Tibial nerve (tissue), 4 donors: ENCODE measurements around the gene CLSTN1. TPM values are rescaled to one million over a fixed set of nuclear protein-coding genes. Genes with fewer than 3 reads are reported as not detected.

Source experiments
- DNase-seq, 2 donors: peaks; one replicate each; pipeline ENCODE4 v3.0.0-alpha.2; 2019; ENCODE audit warnings: low spot score in 2 of 2
- H3K27ac ChIP-seq, 4 donors: fragments of 200-600 bp; sonication (generic) in 3 of 4; one replicate each; pipeline ENCODE4 v1.5.1; 2017 to 2019; ENCODE audit warnings: mild to moderate bottlenecking in 1 of 4
- H3K27me3 ChIP-seq, 2 donors: fragments of 200-600 bp; sonication (generic) in 1 of 2; one replicate each; pipeline versions ENCODE4 v1.5.1 to v1.6.0; 2017 to 2019
- H3K36me3 ChIP-seq, 3 donors: fragments of 200-600 bp; sonication (generic); one replicate each; pipeline ENCODE4 v1.5.1; 2018 to 2019
- H3K4me1 ChIP-seq, 4 donors: fragments of 200-600 bp; sonication (generic) in 3 of 4; one replicate each; pipeline ENCODE4 v1.5.1; 2017 to 2019
- H3K4me3 ChIP-seq, 4 donors: fragments of 200-600 bp; sonication (generic) in 3 of 4; one replicate each; pipeline ENCODE4 v1.5.1; 2017 to 2019; ENCODE audit warnings: mild to moderate bottlenecking in 1 of 4, moderate library complexity in 1 of 4
- H3K9me3 ChIP-seq, 4 donors: fragments of 200-600 bp; sonication (generic) in 3 of 4; one replicate each; pipeline ENCODE4 v1.5.1; 2017 to 2019
- EP300 ChIP-seq, 2 donors: sonication (generic); formaldehyde crosslinking; IDR thresholded peaks; one replicate each; pipeline ENCODE4 v1.6.1; 2017; ENCODE audit warnings: antibody characterized with exemption in 2 of 2, mild to moderate bottlenecking in 1 of 2
- POLR2A ChIP-seq, 2 donors: fragments of 450-650 bp; IDR thresholded peaks; one replicate each; pipeline ENCODE4 v1.6.1; 2017; ENCODE audit warnings: antibody characterized with exemption in 2 of 2, mild to moderate bottlenecking in 2 of 2, moderate library complexity in 2 of 2
- WGBS, 2 donors: methylation state at CpG; one replicate each; pipeline ENCODE4 v1.1.5; 2018; 5-methylcytosine and 5-hydroxymethylcytosine counted together
- total RNA-seq, 4 donors: library from RNA; depleted of rRNA; stranded (reverse); fragments of >200 nt; gene quantifications; one replicate each; pipeline ENCODE4 v1.1.0, GENCODE V29; 2016
- TF ChIP-seq, protein P1 (sequence below), 5 experiments: fragments of 200-600 bp in 3 of 5; fragments of 450-650 bp in 2 of 5; sonication (generic) in 3 of 5; IDR thresholded peaks; one replicate each; pipeline ENCODE4 v1.5.1; 2016 to 2019; ENCODE audit warnings: antibody characterized with exemption in 5 of 5, mild to moderate bottlenecking in 3 of 5, moderate library complexity in 2 of 5

The CLSTN1 gene
- total RNA-seq, 4 donors from 2014 or later, result 60.9 to 90.6 (median 72.5) TPM

DNA sequence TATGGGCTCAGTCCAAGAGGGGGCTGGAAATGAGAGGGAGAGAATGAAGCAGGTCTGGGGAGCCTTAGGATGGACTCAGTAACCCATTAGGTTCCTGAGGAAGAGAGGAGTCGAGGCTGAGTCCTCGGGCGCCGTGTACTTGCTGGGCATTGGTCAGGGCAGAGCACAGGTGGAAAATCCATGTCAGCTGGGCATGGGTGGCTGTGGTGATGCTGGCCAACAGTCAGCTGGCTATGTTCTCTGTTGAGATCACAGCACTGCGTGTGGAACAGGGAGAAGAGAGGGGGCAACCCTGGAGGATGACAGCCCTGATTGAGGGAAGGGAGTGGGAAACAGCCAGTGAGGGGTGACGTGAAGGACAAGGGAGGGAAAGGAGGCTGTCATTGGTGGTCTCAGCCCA, 43.1 kb upstream of the CLSTN1 start:
- TF ChIP-seq POLR2A (IDR thresholded peaks at IDR 0.05), result no peak
- TF ChIP-seq EP300 (IDR thresholded peaks at IDR 0.05), result no peak
- TF ChIP-seq, protein P1, sequence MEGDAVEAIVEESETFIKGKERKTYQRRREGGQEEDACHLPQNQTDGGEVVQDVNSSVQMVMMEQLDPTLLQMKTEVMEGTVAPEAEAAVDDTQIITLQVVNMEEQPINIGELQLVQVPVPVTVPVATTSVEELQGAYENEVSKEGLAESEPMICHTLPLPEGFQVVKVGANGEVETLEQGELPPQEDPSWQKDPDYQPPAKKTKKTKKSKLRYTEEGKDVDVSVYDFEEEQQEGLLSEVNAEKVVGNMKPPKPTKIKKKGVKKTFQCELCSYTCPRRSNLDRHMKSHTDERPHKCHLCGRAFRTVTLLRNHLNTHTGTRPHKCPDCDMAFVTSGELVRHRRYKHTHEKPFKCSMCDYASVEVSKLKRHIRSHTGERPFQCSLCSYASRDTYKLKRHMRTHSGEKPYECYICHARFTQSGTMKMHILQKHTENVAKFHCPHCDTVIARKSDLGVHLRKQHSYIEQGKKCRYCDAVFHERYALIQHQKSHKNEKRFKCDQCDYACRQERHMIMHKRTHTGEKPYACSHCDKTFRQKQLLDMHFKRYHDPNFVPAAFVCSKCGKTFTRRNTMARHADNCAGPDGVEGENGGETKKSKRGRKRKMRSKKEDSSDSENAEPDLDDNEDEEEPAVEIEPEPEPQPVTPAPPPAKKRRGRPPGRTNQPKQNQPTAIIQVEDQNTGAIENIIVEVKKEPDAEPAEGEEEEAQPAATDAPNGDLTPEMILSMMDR (IDR thresholded peaks at IDR 0.05), result no peak
- H3K4me1 ChIP-seq, result peaks cover 0 to 25% (median 0%) of the 10 kb centered on the region in 4 donors
- DNase-seq, result no peak
- no peaks in the 10 kb centered on the region for H3K9me3 ChIP-seq
- WGBS, 2 donors, result 91 to 92% methylated on average over 6 of the region's 6 CpGs
- no peak overlapping the region for H3K27ac ChIP-seq
- no peaks in the 10 kb centered on the region for H3K27me3 ChIP-seq
- peaks cover 0 to 72% (median 0%) of the 10 kb centered on the region in 3 donors for H3K36me3 ChIP-seq
- no peak overlapping the region for H3K4me3 ChIP-seq

DNA sequence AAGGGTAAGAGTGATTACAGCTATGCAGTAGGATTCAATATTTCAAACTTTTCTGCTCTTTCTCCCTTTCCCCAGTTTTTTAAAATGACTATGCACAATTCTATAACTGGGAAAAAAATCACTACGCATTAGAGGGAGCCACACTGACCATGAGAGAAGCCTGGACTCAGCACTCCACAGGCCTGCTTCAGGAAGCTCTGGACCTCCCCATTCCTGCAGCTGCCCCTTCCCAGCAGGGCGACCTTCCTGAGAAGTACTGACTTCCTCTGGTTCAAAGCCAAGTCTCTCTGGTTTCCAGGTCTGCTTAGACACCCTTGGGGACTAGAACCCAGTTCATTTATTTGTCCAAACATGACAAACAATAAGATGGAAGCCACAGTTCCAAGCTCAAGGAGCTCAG, 42.0 kb upstream of the CLSTN1 start:
- H3K4me3 ChIP-seq, result no peak overlapping the region
- DNase-seq, result no peak
- 87 to 95% methylated on average over 2 of the region's 2 CpGs for whole genome bisulfite sequencing, 2 donors
- H3K27ac ChIP-seq, result no peak overlapping the region
- TF ChIP-seq POLR2A (IDR thresholded peaks at IDR 0.05) (no peak), EP300 (IDR thresholded peaks at IDR 0.05) (no peak)
- TF ChIP-seq, protein P1 (IDR thresholded peaks at IDR 0.05), result no peak
- H3K4me1 ChIP-seq, result peaks cover 0 to 25% (median 0%) of the 10 kb centered on the region in 4 donors
- no peaks in the 10 kb centered on the region for H3K27me3 ChIP-seq
- no peaks in the 10 kb centered on the region for H3K9me3 ChIP-seq
- peaks cover 0 to 61% (median 0%) of the 10 kb centered on the region in 3 donors for H3K36me3 ChIP-seq

DNA sequence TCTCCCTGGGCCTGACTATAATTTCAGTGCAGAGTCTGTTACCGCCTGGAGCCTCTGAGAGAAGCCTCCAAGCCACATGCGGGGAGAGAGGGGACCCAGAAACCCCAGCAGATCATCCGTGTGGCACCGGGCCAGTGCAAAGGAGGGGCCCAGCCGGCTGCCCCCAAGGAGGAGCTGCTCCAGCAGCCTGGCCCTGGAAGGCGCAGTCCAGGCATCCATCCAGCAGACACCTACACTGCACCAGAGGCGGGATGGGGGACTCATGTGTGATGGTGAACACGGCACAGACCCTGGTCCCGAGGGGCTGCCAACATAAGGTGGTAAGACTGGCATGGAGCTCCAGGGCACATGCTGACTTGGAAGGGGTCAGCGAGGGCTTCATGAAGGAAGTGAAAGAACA, 39.6 kb upstream of the CLSTN1 start:
- Histone ChIP-seq H3K4me1 (peaks cover 0 to 36% (median 7%) of the 10 kb centered on the region in 4 donors), H3K27ac (no peak overlapping the region), H3K4me3 (no peak overlapping the region), H3K27me3 (no peaks in the 10 kb centered on the region), H3K9me3 (no peaks in the 10 kb centered on the region), H3K36me3 (peaks cover 0 to 39% (median 0%) of the 10 kb centered on the region in 3 donors)
- no peak for DNase-seq
- TF ChIP-seq, protein P1 (IDR thresholded peaks at IDR 0.05), result no peak
- TF ChIP-seq EP300 (IDR thresholded peaks at IDR 0.05) (no peak), POLR2A (IDR thresholded peaks at IDR 0.05) (no peak)
- 67 to 87% methylated on average over 7 to 10 of the region's 10 CpGs for WGBS, 2 donors

DNA sequence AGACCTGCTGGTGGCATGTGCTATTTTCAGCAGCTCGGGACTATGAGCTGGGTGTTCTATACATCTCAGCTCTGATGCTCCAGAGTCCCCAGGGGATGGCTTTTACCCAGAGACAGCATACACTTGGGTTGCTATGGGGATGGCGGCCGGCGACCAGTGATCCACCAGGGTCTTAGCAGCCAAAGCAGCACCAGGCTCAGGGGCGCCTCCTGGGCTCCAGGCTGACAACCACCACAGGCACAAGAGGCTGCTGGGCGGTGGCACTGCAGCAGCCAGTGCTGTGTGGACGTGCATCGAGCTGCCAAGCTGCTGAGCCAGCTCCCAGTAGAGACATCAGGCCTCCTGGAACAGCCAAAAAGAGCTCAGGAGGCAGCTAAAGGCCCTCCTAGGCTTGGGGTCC, 37.6 kb upstream of the CLSTN1 start:
- TF ChIP-seq EP300 (IDR thresholded peaks at IDR 0.05) (no peak), POLR2A (IDR thresholded peaks at IDR 0.05) (no peak)
- TF ChIP-seq, protein P1 (IDR thresholded peaks at IDR 0.05), result no peak
- Histone ChIP-seq H3K4me3 (no peak overlapping the region), H3K9me3 (no peaks in the 10 kb centered on the region), H3K27ac (no peak overlapping the region), H3K27me3 (no peaks in the 10 kb centered on the region), H3K36me3 (peaks cover 0 to 39% (median 0%) of the 10 kb centered on the region in 3 donors), H3K4me1 (peaks cover 0 to 25% (median 7%) of the 10 kb centered on the region in 4 donors)
- 63 to 69% methylated on average over 8 of the region's 8 CpGs for WGBS, 2 donors
- no peak for DNase-seq

DNA sequence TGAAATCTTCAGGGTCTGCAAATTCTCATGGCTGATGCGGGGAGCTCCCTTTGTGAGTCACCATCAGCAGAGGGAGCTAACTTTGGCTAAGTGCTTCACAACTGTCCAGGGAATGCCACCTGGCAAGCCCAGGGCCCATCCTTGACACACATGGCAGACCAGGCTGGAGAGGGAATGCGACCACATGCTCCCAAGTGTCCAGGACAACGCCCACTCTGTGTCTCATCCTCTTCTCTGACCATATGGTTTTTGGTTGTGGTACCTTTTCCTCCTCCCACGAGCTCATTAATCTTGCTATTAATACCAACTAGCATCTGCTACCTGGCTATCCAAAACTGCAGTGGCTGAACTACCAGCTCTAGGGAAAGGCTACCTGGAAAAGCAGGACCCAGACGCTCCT, 37.1 kb upstream of the CLSTN1 start:
- no peaks in the 10 kb centered on the region for H3K9me3 ChIP-seq
- no peak for DNase-seq
- H3K27ac ChIP-seq, result no peak overlapping the region
- TF ChIP-seq POLR2A (IDR thresholded peaks at IDR 0.05) (no peak), EP300 (IDR thresholded peaks at IDR 0.05) (no peak)
- TF ChIP-seq, protein P1 (IDR thresholded peaks at IDR 0.05), result no peak
- H3K36me3 ChIP-seq, result peaks cover 0 to 34% (median 0%) of the 10 kb centered on the region in 3 donors
- H3K4me1 ChIP-seq, result peaks cover 0 to 25% (median 7%) of the 10 kb centered on the region in 4 donors
- no peaks in the 10 kb centered on the region for H3K27me3 ChIP-seq
- 88 to 92% methylated on average over 4 to 5 of the region's 5 CpGs for WGBS, 2 donors
- no peak overlapping the region for H3K4me3 ChIP-seq
